Tibial nerve (tissue), 4 donors: ENCODE results near the gene SETD3.

Source experiments
- CTCF ChIP-seq, 5 experiments: fragments of 200-600 bp in 3 of 5; fragments of 450-650 bp in 2 of 5; sonication (generic) in 3 of 5; IDR thresholded peaks; one replicate each; pipeline ENCODE4 v1.5.1; 2016 to 2019; ENCODE audit warnings: antibody characterized with exemption in 5 of 5, mild to moderate bottlenecking in 3 of 5, moderate library complexity in 2 of 5
- EP300 ChIP-seq, 2 donors: sonication (generic); formaldehyde crosslinking; IDR thresholded peaks; one replicate each; pipeline ENCODE4 v1.6.1; 2017; ENCODE audit warnings: antibody characterized with exemption in 2 of 2, mild to moderate bottlenecking in 1 of 2
- POLR2A ChIP-seq, 2 donors: fragments of 450-650 bp; IDR thresholded peaks; one replicate each; pipeline ENCODE4 v1.6.1; 2017; ENCODE audit warnings: antibody characterized with exemption in 2 of 2, mild to moderate bottlenecking in 2 of 2, moderate library complexity in 2 of 2

GRCh38 chr14:99422228-99423010 lies 58.2 kb downstream of the SETD3 start:
- no peak for TF ChIP-seq CTCF (IDR thresholded peaks at IDR 0.05)
- no peak for TF ChIP-seq EP300 (IDR thresholded peaks at IDR 0.05)
- TF ChIP-seq POLR2A (IDR thresholded peaks at IDR 0.05) = no peak
